Fibroblast of skin of back (primary cell): ENCODE measurements around the gene CYP2C19.
"Not testable (repeated sequence)": the region's sequence is repeated elsewhere in the genome, so short reads cannot be mapped to it uniquely, and the experiment has no call there.

Source experiments
- DNase-seq: peaks from one replicate; pipeline ENCODE4 v3.0.0-alpha.2; 2013

The CYP2C19 gene

GRCh38 chr10:94889123-94889522, 126.6 kb downstream of the CYP2C19 start:
- no peak for DNase-seq

- DNase-seq, result no peak
These were observed 128.0 kb downstream of the CYP2C19 start for GRCh38 chr10:94890264-94891022.

- DNase-seq, result not testable (repeated sequence)
These were observed 135.9 kb downstream of the CYP2C19 start for GRCh38 chr10:94898414-94898813.

- DNase-seq, result no peak
These were observed 139.6 kb downstream of the CYP2C19 start for GRCh38 chr10:94902080-94902479.

- DNase-seq, result no peak
These were observed 140.1 kb downstream of the CYP2C19 start for GRCh38 chr10:94902570-94902969.
